HepG2 (cell line): ENCODE measurements around the gene PANK1. TPM values are rescaled to one million over a fixed set of nuclear protein-coding genes. Genes with fewer than 3 reads are reported as not detected.

ENCODE experiments used
- ATAC-seq: fragments of 200-7000 bp; cut with Tn5 transposase; 3 replicates; pipeline ENCODE4 v1.9.1; 2020; ENCODE audit warnings: mild to moderate bottlenecking, moderate library complexity
- BruUV-seq: library from RNA; stranded (reverse); fragments of 400-500 nt; replicated peaks from 2 replicates; lab custom pipeline; 2021; lab: Mats Ljungman, UMichigan
- CTCF ChIA-PET: fragments of 300-600 bp; formaldehyde crosslinking; extraction: SDS; loops from one replicate; lab custom pipeline; 2021; ENCODE audit warnings: low total read pairs, inconsistent platforms, low intra/inter-chr PET ratio; lab: Yijun Ruan, JAX
- POLR2A ChIA-PET: fragments of 350-600 bp; sonication (Branson Sonifier 250); formaldehyde crosslinking; loops from one replicate; lab custom pipeline; 2020; ENCODE audit warnings: antibody characterized with exemption, inconsistent platforms; lab: Yijun Ruan, JAX
- DNase-seq: peaks from one replicate; pipeline ENCODE4 v3.0.0-alpha.2; 2015; ENCODE audit warnings: low spot score
- FAIRE-seq: peaks from 3 replicates; lab custom pipeline; 2011; peaks lifted over from hg19 to GRCh38; lab: Jason Lieb, UNC
- H2AFZ ChIP-seq: one replicate; pipeline ENCODE4 v1.6.1; 2011; ENCODE audit warnings: low read length, inconsistent platforms
- H3K27ac ChIP-seq: fragments of 300-600 bp; 3 replicates; pipeline ENCODE4 v1.8.0; 2011; ENCODE audit warnings: mixed run types, mild to moderate bottlenecking, mixed read lengths, low read length, inconsistent platforms; ENCODE audit not compliant: insufficient read depth; ENCODE audit errors: extremely low read length
- H3K27me3 ChIP-seq, 2 experiments: fragments of 200-600 bp in 1 of 2; 2 replicates in 1 of 2; 3 replicates in 1 of 2; pipeline versions ENCODE4 v1.6.0 to v1.8.0; 2011; ENCODE audit warnings: low read length in 2 of 2, mild to moderate bottlenecking in 2 of 2, moderate library complexity in 2 of 2, inconsistent platforms in 1 of 2; ENCODE audit not compliant: insufficient read depth in 2 of 2, control insufficient read depth in 1 of 2
- H3K36me3 ChIP-seq, 2 experiments: fragments of 200-600 bp in 1 of 2; replicated peaks in 1 of 2; 2 replicates in 1 of 2; 3 replicates in 1 of 2; pipeline versions ENCODE4 v1.5.1 to v1.8.0; 2011; ENCODE audit warnings: low read length in 2 of 2, inconsistent platforms in 1 of 2; ENCODE audit not compliant: insufficient read depth in 2 of 2, control insufficient read depth in 1 of 2
- H3K4me1 ChIP-seq: 2 replicates; pipeline ENCODE4 v1.5.1; 2012; ENCODE audit warnings: low read length, inconsistent platforms; ENCODE audit not compliant: insufficient read depth
- H3K4me2 ChIP-seq: 2 replicates; pipeline ENCODE4 v1.6.0; 2011; ENCODE audit warnings: low read depth, low read length, inconsistent platforms
- H3K4me3 ChIP-seq, 3 experiments: fragments of 200-600 bp in 1 of 3; sonication (generic), shearing (Covaris generic) in 1 of 3; replicated peaks in 1 of 3; 2 replicates each; pipeline ENCODE4 v1.5.1; 2011 to 2016; ENCODE audit warnings: low read length in 3 of 3, inconsistent platforms in 2 of 3, low read depth in 2 of 3, mild to moderate bottlenecking in 2 of 3, control low read depth in 1 of 3, mixed read lengths in 1 of 3; ENCODE audit not compliant: insufficient read depth in 1 of 3
- H3K79me2 ChIP-seq: one replicate; pipeline ENCODE4 v1.6.1; 2011; ENCODE audit warnings: low read length, inconsistent platforms; ENCODE audit not compliant: insufficient read depth
- H3K9ac ChIP-seq: 2 replicates; pipeline ENCODE4 v1.6.0; 2011; ENCODE audit warnings: mild to moderate bottlenecking, low read depth, low read length, inconsistent platforms; ENCODE audit not compliant: insufficient read depth
- H3K9me3 ChIP-seq: 2 replicates; pipeline ENCODE4 v1.5.1; 2012; ENCODE audit warnings: mild to moderate bottlenecking, low read length
- H4K20me1 ChIP-seq: 2 replicates; pipeline ENCODE4 v1.6.0; 2011; ENCODE audit warnings: inconsistent platforms, mild to moderate bottlenecking, low read length, moderate library complexity; ENCODE audit not compliant: insufficient read depth
- AGO1 ChIP-seq: fragments of 200-400 bp; formaldehyde crosslinking; IDR thresholded peaks from 2 replicates; pipeline ENCODE4 v1.6.1; 2017; ENCODE audit warnings: mild to moderate bottlenecking, low read depth, low read length, moderate library complexity; ENCODE audit not compliant: poor library complexity, severe bottlenecking
- ARNT ChIP-seq: fragments of 450-650 bp; IDR thresholded peaks from 2 replicates; pipeline ENCODE4 v1.6.1; 2017
- BHLHE40 ChIP-seq: IDR thresholded peaks from 2 replicates; pipeline ENCODE4 v1.6.1; 2011; ENCODE audit warnings: low read length, improper control_type of control experiment
- CEBPZ ChIP-seq: IDR thresholded peaks from 2 replicates; pipeline ENCODE4 v1.6.1; 2012; ENCODE audit warnings: low read length, improper control_type of control experiment
- FOXO1 ChIP-seq: sonication (generic); formaldehyde crosslinking; IDR thresholded peaks from 2 replicates; pipeline ENCODE4 v1.4.0; 2020; ENCODE audit warnings: missing genetic modification reagents
- HNRNPUL1 ChIP-seq: fragments of 200-400 bp; formaldehyde crosslinking; IDR thresholded peaks from 2 replicates; pipeline ENCODE4 v1.6.1; 2017; ENCODE audit warnings: low read depth, mild to moderate bottlenecking, low read length, moderate library complexity
- KAT2B ChIP-seq: fragments of 150-350 bp; IDR thresholded peaks from 2 replicates; pipeline ENCODE4 v1.6.1; 2014; ENCODE audit warnings: low read depth, low read length, borderline replicate concordance
- NR2C2 ChIP-seq: sonication (generic); formaldehyde crosslinking; IDR thresholded peaks from 2 replicates; pipeline ENCODE4 v1.4.0; 2020; ENCODE audit warnings: missing genetic modification reagents, mild to moderate bottlenecking, moderate library complexity, borderline replicate concordance
- PCBP1 ChIP-seq: fragments of 200-400 bp; formaldehyde crosslinking; IDR thresholded peaks from 2 replicates; pipeline ENCODE4 v1.6.1; 2017; ENCODE audit warnings: mild to moderate bottlenecking, low read depth, low read length, borderline replicate concordance
- RBFOX2 ChIP-seq: fragments of 200-400 bp; formaldehyde crosslinking; IDR thresholded peaks from 2 replicates; pipeline ENCODE4 v1.6.1; 2017; ENCODE audit warnings: low read depth, mild to moderate bottlenecking, low read length
- SOX5 ChIP-seq: IDR thresholded peaks from 2 replicates; pipeline ENCODE4 v1.6.1; 2016; ENCODE audit warnings: borderline replicate concordance
- USF2 ChIP-seq, 2 experiments: sonication (generic) in 1 of 2; formaldehyde crosslinking in 1 of 2; IDR thresholded peaks; 2 replicates each; pipeline versions ENCODE4 v1.5.1 to v1.6.1; 2011 to 2020; ENCODE audit warnings: borderline replicate concordance in 1 of 2, low read depth in 1 of 2, low read length in 1 of 2, mild to moderate bottlenecking in 1 of 2, missing genetic modification reagents in 1 of 2, moderate library complexity in 1 of 2
- ZNF180 ChIP-seq: sonication (generic); formaldehyde crosslinking; IDR thresholded peaks from 2 replicates; pipeline ENCODE4 v1.4.0; 2020; ENCODE audit warnings: low read depth, missing genetic modification reagents, borderline replicate concordance
- ZNF207 ChIP-seq: fragments of 450-650 bp; IDR thresholded peaks from 2 replicates; pipeline ENCODE4 v1.6.1; 2016; ENCODE audit warnings: antibody characterized with exemption, borderline replicate concordance
- ZNF484 ChIP-seq: sonication (generic); formaldehyde crosslinking; IDR thresholded peaks from 2 replicates; pipeline ENCODE4 v1.5.1; 2020; ENCODE audit warnings: mild to moderate bottlenecking, low read depth, missing genetic modification reagents, borderline replicate concordance
- ZNF567 ChIP-seq: sonication (generic); formaldehyde crosslinking; IDR thresholded peaks from 2 replicates; pipeline ENCODE4 v1.8.1; 2023; ENCODE audit warnings: mild to moderate bottlenecking, missing genetic modification reagents, borderline replicate concordance
- ZNF761 ChIP-seq: sonication (generic); formaldehyde crosslinking; conservative IDR thresholded peaks from 2 replicates; pipeline ENCODE4 v1.4.0; 2020; ENCODE audit warnings: mild to moderate bottlenecking, missing genetic modification reagents
- ZNF773 ChIP-seq: sonication (generic); formaldehyde crosslinking; IDR thresholded peaks from 2 replicates; pipeline ENCODE4 v1.4.0; 2020; ENCODE audit warnings: missing genetic modification reagents, borderline replicate concordance
- ZNF782 ChIP-seq: sonication (generic); formaldehyde crosslinking; IDR thresholded peaks from 2 replicates; pipeline ENCODE4 v1.4.0; 2020; ENCODE audit warnings: missing genetic modification reagents, mild to moderate bottlenecking, borderline replicate concordance
- ZNF788 ChIP-seq: sonication (generic); formaldehyde crosslinking; IDR thresholded peaks from 2 replicates; pipeline ENCODE4 v1.5.0; 2020; ENCODE audit warnings: mild to moderate bottlenecking, missing genetic modification reagents, borderline replicate concordance
- in situ Hi-C: cut with HindIII; loops from 2 replicates; pipeline ENCODE4 v1.10.0; 2017; ENCODE audit warnings: low pct_unique_long_range_greater_than_20kb; ENCODE audit not compliant: extremely low pct_ligation_motif_present
- intact Hi-C: fragments of 100-400 bp; cut with micrococcal nuclease; formaldehyde crosslinking; loops from one replicate; pipeline ENCODE4 v1.10.0; 2022; ENCODE audit not compliant: unreplicated experiment
- polyA plus RNA-seq, 8 experiments: library from polyadenylated mRNA; depleted of rRNA in 3 of 8; stranded (reverse) in 7 of 8; unstranded in 1 of 8; fragments of >200 nt; fragmentation: Illumina TruSeq in 4 of 8; extraction: Trizol in 4 of 8; gene quantifications; 2 replicates each; pipeline versions ENCODE4 v1.2.1 to v1.2.3, GENCODE V29; 2011 to 2016; ENCODE audit warnings: low read depth in 4 of 8, missing spikeins in 1 of 8, mixed read lengths in 1 of 8; ENCODE audit not compliant: insufficient read depth in 1 of 8
- total RNA-seq, 5 experiments: library from RNA; depleted of rRNA; stranded (reverse); fragments of >200 nt; fragmentation: Illumina TruSeq; extraction: Trizol; gene quantifications; 2 replicates each; pipeline ENCODE4 v1.2.3, GENCODE V29; 2016; ENCODE audit warnings: low read depth in 1 of 5

The PANK1 gene
- total and polyA plus RNA-seq, 2 of the 13 experiments (the other 11 are each of a cell fraction or from before 2014, with no cell fraction given): 18.2 to 33.3 TPM

- no peaks in the 10 kb centered on the region for H3K79me2 ChIP-seq
- intact Hi-C loops (loop anchor here (2.0 kb wide), 1 partner anchor 126 kb away; the partner anchor contains the start of gene KIF20B), in situ Hi-C loops (no loop called here)
- CTCF ChIA-PET: no interaction called here
- DNase-seq: no peak
- H3K9me3 ChIP-seq: no peaks in the 10 kb centered on the region
- no peak overlapping the region for H3K4me3 ChIP-seq
- no peaks in the 10 kb centered on the region for H3K27me3 ChIP-seq
- POLR2A ChIA-PET: no interaction called here
- no peak for FAIRE-seq
- no peak for ATAC-seq
- TF ChIP-seq CEBPZ (no peak), NR2C2 (CRISPR knock-in tag) (no peak), ZNF180 (CRISPR knock-in tag) (no peak), ZNF567 (no peak), ZNF788 (no peak), ZNF761 (CRISPR knock-in tag) (no peak), BHLHE40 (no peak), ZNF782 (CRISPR knock-in tag) (no peak), USF2 (IDR thresholded peaks at IDR 0.05; ENCODE audit: low read depth, low read length) (no peak), USF2 (CRISPR knock-in tag; IDR thresholded peaks at IDR 0.05; ENCODE audit: borderline replicate concordance) (no peak), FOXO1 (CRISPR knock-in tag) (no peak), SOX5 (CRISPR knock-in tag) (no peak), HNRNPUL1 (no peak), ZNF773 (CRISPR knock-in tag) (no peak), ZNF207 (no peak), RBFOX2 (no peak), ZNF484 (no peak), AGO1 (no peak), ARNT (no peak), KAT2B (no peak), PCBP1 (no peak)
- H2AFZ ChIP-seq: no peak overlapping the region
- H3K27ac ChIP-seq: no peak overlapping the region
- BruUV-seq: no TSS peak
- H3K4me2 ChIP-seq: no peak overlapping the region
- H3K9ac ChIP-seq: no peak overlapping the region
- H4K20me1 ChIP-seq: no peaks in the 10 kb centered on the region
- peaks cover 20% of the 10 kb centered on the region for H3K4me1 ChIP-seq
- H3K36me3 ChIP-seq: no peaks in the 10 kb centered on the region
Observed at GRCh38 chr10:89575031-89575430, 70.0 kb downstream of the PANK1 start.
